Mammary epithelial cell (primary cell): ENCODE measurements around the gene ATP10D.
"Not testable (repeated sequence)": the region's sequence is repeated elsewhere in the genome, so short reads cannot be mapped to it uniquely, and the experiment has no call there.

Source experiments
- CTCF ChIP-seq, 2 donors: IDR thresholded peaks in 1 of 2; conservative IDR thresholded peaks in 1 of 2; 2 replicates each; pipeline ENCODE4 v1.5.1; 2011 to 2012; ENCODE audit warnings: inconsistent platforms in 2 of 2, low read length in 2 of 2, mild to moderate bottlenecking in 2 of 2, control low read depth in 1 of 2, low read depth in 1 of 2; ENCODE audit not compliant: insufficient read depth in 1 of 2; ENCODE audit errors: extremely low read depth in 1 of 2
- EZH2 ChIP-seq: IDR thresholded peaks from 2 replicates; pipeline ENCODE4 v1.6.1; 2012; ENCODE audit warnings: low read length, inconsistent platforms, borderline replicate concordance

- not testable (repeated sequence) for TF ChIP-seq CTCF (conservative IDR thresholded peaks at IDR 0.05 in 1 of 2, IDR thresholded peaks at IDR 0.05 in 1 of 2; ENCODE audit: extremely low read depth in 1 of 2, insufficient read depth in 1 of 2, low read depth in 1 of 2, low read length in 2 of 2); EZH2
Measured at GRCh38 chr4:47486727-47487126, 1.7 kb downstream of the ATP10D start.
